Neural progenitor cell (in vitro differentiated cells): ENCODE results near the gene CSF1.

Experiments used
- EZH2 ChIP-seq: fragments of 200-600 bp; sonication (generic); IDR thresholded peaks from 2 replicates; pipeline ENCODE4 v1.6.1; 2017; ENCODE audit warnings: antibody characterized with exemption, mild to moderate bottlenecking, moderate library complexity
- EZH2phosphoT487 ChIP-seq: fragments of 200-600 bp; sonication (generic); IDR thresholded peaks from 2 replicates; pipeline ENCODE4 v1.6.1; 2017; ENCODE audit warnings: antibody characterized with exemption
- TF ChIP-seq, protein P1 (sequence below): fragments of 200-600 bp; sonication (generic); IDR thresholded peaks from 2 replicates; pipeline ENCODE4 v1.5.1; 2017; ENCODE audit warnings: antibody characterized with exemption, mild to moderate bottlenecking

DNA sequence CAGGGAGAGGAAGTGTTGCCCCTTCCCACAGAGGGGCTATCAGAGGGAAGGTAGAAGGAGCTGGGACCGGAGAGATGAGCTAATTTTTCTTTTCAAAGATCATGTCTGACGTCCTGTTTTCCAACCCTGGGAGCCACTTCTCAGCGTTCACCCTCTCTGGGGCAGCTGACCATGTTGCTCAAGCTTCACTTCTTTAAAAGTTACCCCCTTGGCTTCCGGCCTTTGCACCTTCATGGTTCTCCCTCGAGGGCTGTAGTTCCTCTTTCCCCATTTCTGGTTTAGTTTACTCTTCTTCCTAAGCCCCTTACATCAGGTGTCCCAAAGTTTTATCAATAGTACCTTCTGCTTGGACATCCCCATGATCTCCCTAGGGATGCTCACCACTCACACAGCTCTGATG lies 23.8 kb upstream of the CSF1 start:
- TF ChIP-seq, protein P1, sequence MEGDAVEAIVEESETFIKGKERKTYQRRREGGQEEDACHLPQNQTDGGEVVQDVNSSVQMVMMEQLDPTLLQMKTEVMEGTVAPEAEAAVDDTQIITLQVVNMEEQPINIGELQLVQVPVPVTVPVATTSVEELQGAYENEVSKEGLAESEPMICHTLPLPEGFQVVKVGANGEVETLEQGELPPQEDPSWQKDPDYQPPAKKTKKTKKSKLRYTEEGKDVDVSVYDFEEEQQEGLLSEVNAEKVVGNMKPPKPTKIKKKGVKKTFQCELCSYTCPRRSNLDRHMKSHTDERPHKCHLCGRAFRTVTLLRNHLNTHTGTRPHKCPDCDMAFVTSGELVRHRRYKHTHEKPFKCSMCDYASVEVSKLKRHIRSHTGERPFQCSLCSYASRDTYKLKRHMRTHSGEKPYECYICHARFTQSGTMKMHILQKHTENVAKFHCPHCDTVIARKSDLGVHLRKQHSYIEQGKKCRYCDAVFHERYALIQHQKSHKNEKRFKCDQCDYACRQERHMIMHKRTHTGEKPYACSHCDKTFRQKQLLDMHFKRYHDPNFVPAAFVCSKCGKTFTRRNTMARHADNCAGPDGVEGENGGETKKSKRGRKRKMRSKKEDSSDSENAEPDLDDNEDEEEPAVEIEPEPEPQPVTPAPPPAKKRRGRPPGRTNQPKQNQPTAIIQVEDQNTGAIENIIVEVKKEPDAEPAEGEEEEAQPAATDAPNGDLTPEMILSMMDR: no peak
- TF ChIP-seq EZH2phosphoT487 (no peak), EZH2 (no peak)
